Placental pericyte (primary cell): Measurements from ENCODE around the gene MTCH2. TPM values are rescaled to one million over a fixed set of nuclear protein-coding genes. Genes with fewer than 3 reads are reported as not detected.

Experiments used
- small RNA-seq: library from RNA; depleted of rRNA; stranded (forward); fragments of <200 nt; gene quantifications from one replicate; pipeline ENCODE3, GENCODE V24; 2012; ENCODE audit warnings: low replicate concordance
- total RNA-seq: library from RNA; depleted of rRNA; stranded (reverse); fragments of >200 nt; gene quantifications from 2 replicates; pipeline ENCODE4 v1.2.3, GENCODE V29; 2012

The MTCH2 gene
- 84.9 and 95.9 TPM in 2 replicates for total RNA-seq

GRCh38 chr11:47642099-47642855 is at the start of gene MTCH2:
TSS of gene MTCH2 (minus strand) at chr11:47642559. CDS start at chr11:47642465, 94 bp downstream.

GRCh38 chr11:47593934-47594855 is 48.2 kb downstream of the MTCH2 start, which contains the start of gene C1QTNF4:
TSS of gene C1QTNF4 (minus strand) at chr11:47594411. CDS start at chr11:47590810, 3,601 bp downstream.

GRCh38 chr11:47586098-47586855 is 56.1 kb downstream of the MTCH2 start, which contains the start of gene FAM180B:
TSS of gene FAM180B (plus strand) at chr11:47586678. CDS start at chr11:47586769, 91 bp downstream.

GRCh38 chr11:47578524-47579494 is 63.5 kb downstream of the MTCH2 start, which contains the start of the genes KBTBD4 and NDUFS3:
TSS of gene KBTBD4 (minus strand) at chr11:47578970. CDS start at chr11:47578951, 19 bp downstream.
TSS of gene NDUFS3 (plus strand) at chr11:47579074. CDS start at chr11:47579092, 18 bp downstream.

Small RNA genes lying within 50 kb of the gene (small RNA-seq; reads per million reads assigned to genes)
- gene RNU5E-10P, result not detected

Other genes starting within 250 kb of the MTCH2 start
- 111 and 138 TPM in 2 replicates for gene SLC39A13, start 234.0 kb downstream of the MTCH2 start, total RNA-seq
- 197 and 211 TPM in 2 replicates for gene PSMC3, start 216.1 kb downstream of the MTCH2 start, total RNA-seq
- 0.14 and 0.44 TPM in 2 replicates for gene RAPSN, start 193.4 kb downstream of the MTCH2 start, total RNA-seq
- gene CELF1, start 89.4 kb downstream of the MTCH2 start, total RNA-seq, result 101 and 158 TPM in 2 replicates
- 53.3 and 58.9 TPM in 2 replicates for gene PTPMT1, start 77.0 kb downstream of the MTCH2 start, total RNA-seq
- 12.5 and 29.6 TPM in 2 replicates for gene KBTBD4, start 63.6 kb downstream of the MTCH2 start, total RNA-seq
- 58.0 and 77.3 TPM in 2 replicates for gene NDUFS3, start 63.5 kb downstream of the MTCH2 start, total RNA-seq
- gene FAM180B, start 55.9 kb downstream of the MTCH2 start, total RNA-seq, result 0.22 TPM in 1 of 2 replicates, not detected in the other
- gene C1QTNF4, start 48.1 kb downstream of the MTCH2 start, total RNA-seq, result 0.14 and 0.22 TPM in 2 replicates
- 0.43 and 4.4 TPM in 2 replicates for gene AGBL2, start 72.8 kb upstream of the MTCH2 start, total RNA-seq
- gene FNBP4, start 124.8 kb upstream of the MTCH2 start, total RNA-seq, result 98.0 and 109 TPM in 2 replicates
- gene NUP160, start 205.8 kb upstream of the MTCH2 start, total RNA-seq, result 25.8 and 51.0 TPM in 2 replicates